ENCODE data around the gene CLCNKA.

DNA sequence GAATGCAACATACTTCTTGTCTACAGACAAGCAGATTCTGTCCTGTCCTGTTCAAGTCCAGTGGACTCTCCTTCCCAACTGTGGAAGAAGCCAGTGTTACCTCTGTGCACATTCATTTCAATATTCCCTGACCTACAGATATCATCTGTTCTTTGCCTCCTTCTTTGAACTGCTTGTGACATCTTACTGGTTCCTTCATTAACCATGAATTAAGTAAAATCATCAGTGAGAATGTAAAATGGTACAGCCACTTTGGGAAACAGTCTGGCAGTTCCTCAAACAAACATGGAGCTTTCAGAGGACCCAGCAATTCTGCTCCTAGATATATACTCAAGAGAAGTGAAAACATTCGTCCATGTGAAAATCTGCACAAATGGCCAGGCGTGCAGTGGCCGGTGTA lies 11.0 kb upstream of the CLCNKA start:
- TF ChIP-seq, protein P1, sequence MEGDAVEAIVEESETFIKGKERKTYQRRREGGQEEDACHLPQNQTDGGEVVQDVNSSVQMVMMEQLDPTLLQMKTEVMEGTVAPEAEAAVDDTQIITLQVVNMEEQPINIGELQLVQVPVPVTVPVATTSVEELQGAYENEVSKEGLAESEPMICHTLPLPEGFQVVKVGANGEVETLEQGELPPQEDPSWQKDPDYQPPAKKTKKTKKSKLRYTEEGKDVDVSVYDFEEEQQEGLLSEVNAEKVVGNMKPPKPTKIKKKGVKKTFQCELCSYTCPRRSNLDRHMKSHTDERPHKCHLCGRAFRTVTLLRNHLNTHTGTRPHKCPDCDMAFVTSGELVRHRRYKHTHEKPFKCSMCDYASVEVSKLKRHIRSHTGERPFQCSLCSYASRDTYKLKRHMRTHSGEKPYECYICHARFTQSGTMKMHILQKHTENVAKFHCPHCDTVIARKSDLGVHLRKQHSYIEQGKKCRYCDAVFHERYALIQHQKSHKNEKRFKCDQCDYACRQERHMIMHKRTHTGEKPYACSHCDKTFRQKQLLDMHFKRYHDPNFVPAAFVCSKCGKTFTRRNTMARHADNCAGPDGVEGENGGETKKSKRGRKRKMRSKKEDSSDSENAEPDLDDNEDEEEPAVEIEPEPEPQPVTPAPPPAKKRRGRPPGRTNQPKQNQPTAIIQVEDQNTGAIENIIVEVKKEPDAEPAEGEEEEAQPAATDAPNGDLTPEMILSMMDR (IDR thresholded peaks at IDR 0.05), result no peak
- TF ChIP-seq, protein P2, sequence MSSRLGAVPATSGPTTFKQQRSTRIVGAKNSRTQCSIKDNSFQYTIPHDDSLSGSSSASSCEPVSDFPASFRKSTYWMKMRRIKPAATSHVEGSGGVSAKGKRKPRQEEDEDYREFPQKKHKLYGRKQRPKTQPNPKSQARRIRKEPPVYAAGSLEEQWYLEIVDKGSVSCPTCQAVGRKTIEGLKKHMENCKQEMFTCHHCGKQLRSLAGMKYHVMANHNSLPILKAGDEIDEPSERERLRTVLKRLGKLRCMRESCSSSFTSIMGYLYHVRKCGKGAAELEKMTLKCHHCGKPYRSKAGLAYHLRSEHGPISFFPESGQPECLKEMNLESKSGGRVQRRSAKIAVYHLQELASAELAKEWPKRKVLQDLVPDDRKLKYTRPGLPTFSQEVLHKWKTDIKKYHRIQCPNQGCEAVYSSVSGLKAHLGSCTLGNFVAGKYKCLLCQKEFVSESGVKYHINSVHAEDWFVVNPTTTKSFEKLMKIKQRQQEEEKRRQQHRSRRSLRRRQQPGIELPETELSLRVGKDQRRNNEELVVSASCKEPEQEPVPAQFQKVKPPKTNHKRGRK (CRISPR knock-in tag; IDR thresholded peaks at IDR 0.05; ENCODE audit: borderline replicate concordance), result no peak
- TF ChIP-seq ETV6 (CRISPR knock-in tag; IDR thresholded peaks at IDR 0.05) (no peak), GRHL2 (CRISPR knock-in tag; IDR thresholded peaks at IDR 0.05; ENCODE audit: insufficient replicate concordance, severe bottlenecking) (no peak), SMAD3 (CRISPR knock-in tag; IDR thresholded peaks at IDR 0.05; ENCODE audit: borderline replicate concordance) (no peak)
- TF ChIP-seq, protein P3, sequence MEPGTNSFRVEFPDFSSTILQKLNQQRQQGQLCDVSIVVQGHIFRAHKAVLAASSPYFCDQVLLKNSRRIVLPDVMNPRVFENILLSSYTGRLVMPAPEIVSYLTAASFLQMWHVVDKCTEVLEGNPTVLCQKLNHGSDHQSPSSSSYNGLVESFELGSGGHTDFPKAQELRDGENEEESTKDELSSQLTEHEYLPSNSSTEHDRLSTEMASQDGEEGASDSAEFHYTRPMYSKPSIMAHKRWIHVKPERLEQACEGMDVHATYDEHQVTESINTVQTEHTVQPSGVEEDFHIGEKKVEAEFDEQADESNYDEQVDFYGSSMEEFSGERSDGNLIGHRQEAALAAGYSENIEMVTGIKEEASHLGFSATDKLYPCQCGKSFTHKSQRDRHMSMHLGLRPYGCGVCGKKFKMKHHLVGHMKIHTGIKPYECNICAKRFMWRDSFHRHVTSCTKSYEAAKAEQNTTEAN (CRISPR knock-in tag; IDR thresholded peaks at IDR 0.05), result no peak
- TF ChIP-seq, protein P4, sequence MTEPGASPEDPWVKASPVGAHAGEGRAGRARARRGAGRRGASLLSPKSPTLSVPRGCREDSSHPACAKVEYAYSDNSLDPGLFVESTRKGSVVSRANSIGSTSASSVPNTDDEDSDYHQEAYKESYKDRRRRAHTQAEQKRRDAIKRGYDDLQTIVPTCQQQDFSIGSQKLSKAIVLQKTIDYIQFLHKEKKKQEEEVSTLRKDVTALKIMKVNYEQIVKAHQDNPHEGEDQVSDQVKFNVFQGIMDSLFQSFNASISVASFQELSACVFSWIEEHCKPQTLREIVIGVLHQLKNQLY (CRISPR knock-in tag; IDR thresholded peaks at IDR 0.05), result no peak
